K562 (cell line): ENCODE results near the gene OR52A5. TPM values are rescaled to one million over a fixed set of nuclear protein-coding genes. Genes with fewer than 3 reads are reported as not detected.

Experiments
- ATAC-seq: fragments of 200-7000 bp; cut with Tn5 transposase; 3 replicates; pipeline ENCODE4 v1.9.1; 2020; ENCODE audit warnings: moderate library complexity
- BruUV-seq: library from RNA; stranded (reverse); fragments of 400-500 nt; replicated peaks from 2 replicates; lab custom pipeline; 2021; lab: Mats Ljungman, UMichigan
- CTCF ChIA-PET: fragments of 300-600 bp; formaldehyde crosslinking; extraction: SDS; loops from one replicate; lab custom pipeline; 2021; ENCODE audit warnings: low intra/inter-chr PET ratio; lab: Yijun Ruan, JAX
- POLR2A ChIA-PET: fragments of 300-600, 350-650 bp; sonication (Branson Sonifier 250); formaldehyde crosslinking; extraction: SDS; loops from one replicate; lab custom pipeline; 2021; ENCODE audit warnings: antibody characterized with exemption, inconsistent platforms; lab: Yijun Ruan, JAX
- DNase-seq, 4 experiments: peaks; one replicate each; pipeline versions ENCODE4 v3.0.0 to v3.0.0-alpha.2; 2011 to 2018; ENCODE audit warnings: low spot score in 3 of 4, mixed read lengths in 3 of 4; ENCODE audit errors: extremely low read depth in 1 of 4
- FAIRE-seq: peaks from 2 replicates; lab custom pipeline; 2011; peaks lifted over from hg19 to GRCh38; lab: Jason Lieb, UNC
- H2AFZ ChIP-seq: 2 replicates; pipeline ENCODE4 v1.6.0; 2011; ENCODE audit warnings: low read depth, low read length, control low read depth, inconsistent platforms
- H3K27ac ChIP-seq: fragments of 200-600 bp; 3 replicates; pipeline ENCODE4 v1.8.0; 2011; ENCODE audit warnings: low read depth, mild to moderate bottlenecking, control low read depth, inconsistent platforms, low read length, moderate library complexity, mixed read lengths; ENCODE audit errors: extremely low read depth
- H3K27me3 ChIP-seq, 2 experiments: fragments of 300-600 bp in 1 of 2; 2 replicates in 1 of 2; 3 replicates in 1 of 2; pipeline versions ENCODE4 v1.6.0 to v1.8.0; 2011; ENCODE audit warnings: inconsistent platforms in 2 of 2, low read length in 2 of 2, mild to moderate bottlenecking in 1 of 2, mixed read lengths in 1 of 2, moderate library complexity in 1 of 2; ENCODE audit not compliant: control insufficient read depth in 2 of 2, insufficient read depth in 2 of 2
- H3K36me3 ChIP-seq: fragments of 300-600 bp; 3 replicates; pipeline ENCODE4 v1.8.0; 2011; ENCODE audit warnings: mild to moderate bottlenecking, low read length, inconsistent platforms; ENCODE audit not compliant: control insufficient read depth, insufficient read depth
- H3K4me1 ChIP-seq, 2 experiments: fragments of 200-600 bp in 1 of 2; replicated peaks in 1 of 2; 2 replicates in 1 of 2; 3 replicates in 1 of 2; pipeline versions ENCODE4 v1.5.1 to v1.8.0; 2011; ENCODE audit warnings: inconsistent platforms in 2 of 2, low read length in 2 of 2, mild to moderate bottlenecking in 1 of 2, mixed read lengths in 1 of 2, moderate library complexity in 1 of 2; ENCODE audit not compliant: control insufficient read depth in 2 of 2, insufficient read depth in 2 of 2
- H3K4me2 ChIP-seq: 2 replicates; pipeline ENCODE4 v1.6.1; 2011; ENCODE audit warnings: low read length, control low read depth, inconsistent platforms, mixed read lengths; ENCODE audit not compliant: insufficient read depth
- H3K4me3 ChIP-seq: fragments of 200-600 bp; sonication (generic), shearing (Covaris generic); 2 replicates; pipeline ENCODE4 v1.5.1; 2016; ENCODE audit warnings: control low read depth, inconsistent platforms
- H3K79me2 ChIP-seq: fragments of 200-600 bp; 3 replicates; pipeline ENCODE4 v1.8.0; 2011; ENCODE audit warnings: low read length, inconsistent platforms; ENCODE audit not compliant: control insufficient read depth, insufficient read depth
- H3K9ac ChIP-seq, 2 experiments: 2 replicates each; pipeline versions ENCODE4 v1.6.0 to v1.6.1; 2011; ENCODE audit warnings: low read depth in 2 of 2, low read length in 2 of 2, control low read depth in 1 of 2, inconsistent platforms in 1 of 2, mild to moderate bottlenecking in 1 of 2, mixed read lengths in 1 of 2; ENCODE audit not compliant: insufficient read depth in 1 of 2
- H3K9me1 ChIP-seq: one replicate; pipeline ENCODE4 v1.6.0; 2011; ENCODE audit warnings: inconsistent platforms, mild to moderate bottlenecking, low read length, moderate library complexity; ENCODE audit not compliant: control insufficient read depth, insufficient read depth
- H3K9me3 ChIP-seq: replicated peaks from 2 replicates; pipeline ENCODE4 v1.5.1; 2011; ENCODE audit warnings: low read depth, low read length, inconsistent platforms; ENCODE audit not compliant: control insufficient read depth, insufficient read depth
- H4K20me1 ChIP-seq: replicated peaks from 2 replicates; pipeline ENCODE4 v1.6.1; 2011; ENCODE audit warnings: low read length, inconsistent platforms, mixed read lengths; ENCODE audit not compliant: control insufficient read depth, insufficient read depth
- AFF4 ChIP-seq: sonication (generic); formaldehyde crosslinking; IDR thresholded peaks from 2 replicates; pipeline ENCODE4 v1.8.0; 2023; ENCODE audit warnings: mild to moderate bottlenecking, missing genetic modification reagents
- E2F6 ChIP-seq, 2 experiments: IDR thresholded peaks; 2 replicates each; pipeline ENCODE4 v1.6.1; 2011; ENCODE audit warnings: borderline replicate concordance in 1 of 2, control low read depth in 1 of 2, low read depth in 1 of 2, low read length in 1 of 2, mild to moderate bottlenecking in 1 of 2, mixed read lengths in 1 of 2, moderate library complexity in 1 of 2; ENCODE audit not compliant: insufficient read depth in 1 of 2, insufficient read length in 1 of 2, poor library complexity in 1 of 2, severe bottlenecking in 1 of 2; ENCODE audit errors: extremely low read depth in 1 of 2
- SMARCC2 ChIP-seq: fragments of 450-650 bp; IDR thresholded peaks from 2 replicates; pipeline ENCODE4 v1.6.1; 2017; ENCODE audit warnings: antibody characterized with exemption, moderate library complexity, mild to moderate bottlenecking, low read depth
- ZBTB40 ChIP-seq, 2 experiments: fragments of 450-650 bp in 1 of 2; sonication (generic) in 1 of 2; formaldehyde crosslinking in 1 of 2; IDR thresholded peaks; 2 replicates each; pipeline versions ENCODE4 v1.7.1 to v1.9.0; 2016 to 2022; ENCODE audit warnings: inconsistent platforms in 1 of 2, mild to moderate bottlenecking in 1 of 2, missing genetic modification reagents in 1 of 2
- ZNF140 ChIP-seq: fragments of 250-450 bp; sonication (Bioruptor Pico); IDR thresholded peaks from 2 replicates; pipeline ENCODE4 v1.8.0; 2021; ENCODE audit warnings: moderate library complexity, mild to moderate bottlenecking, inconsistent platforms
- WGBS: fragments of 100-300 bp; shearing (Covaris generic); methylation state at CpG from one replicate; pipeline ENCODE4 v1.1.6; 2016; ENCODE audit warnings: low coverage, mixed read lengths; ENCODE audit not compliant: insufficient coverage; ENCODE audit errors: missing lambda C conversion rate; 5-methylcytosine and 5-hydroxymethylcytosine counted together
- in situ Hi-C: fragments of 300-500 bp; cut with MboI; formaldehyde crosslinking; loops from 4 replicates; pipeline ENCODE4 v1.15.0; 2018; ENCODE audit warnings: inconsistent platforms, mixed read lengths
- intact Hi-C: fragments of 100-400 bp; cut with micrococcal nuclease; formaldehyde crosslinking; loops from 2 replicates; pipeline ENCODE4 v1.14.2; 2022
- polyA plus RNA-seq, 8 experiments: library from polyadenylated mRNA; depleted of rRNA in 4 of 8; stranded (reverse) in 5 of 8; unstranded in 3 of 8; fragments of >200 nt; fragmentation: Nextera tagmentation in 2 of 8; fragmentation: Illumina TruSeq in 1 of 8; extraction: Ambion mirVana in 2 of 8; extraction: Trizol in 1 of 8; gene quantifications; 2 replicates each; pipeline versions ENCODE4 v1.2.1 to v1.2.3, GENCODE V29; 2011 to 2014; ENCODE audit warnings: inconsistent platforms in 1 of 8, missing spikeins in 1 of 8
- total RNA-seq, 7 experiments: library from RNA; depleted of rRNA in 6 of 7; stranded (reverse); fragments of >200 nt in 6 of 7; fragmentation: Illumina TruSeq in 2 of 7; extraction: Trizol in 2 of 7; gene quantifications; 2 replicates each; pipeline versions ENCODE4 v1.2.1 to v1.2.3, GENCODE V29; 2011 to 2021; ENCODE audit warnings: low replicate concordance in 1 of 7

Gene OR52A5
- total and polyA plus RNA-seq, 9 of the 15 experiments (the other 6 are each of a cell fraction or from before 2014, with no cell fraction given) = 0.04 to 1.1 (median 0.94) TPM; not detected in 6

DNA sequence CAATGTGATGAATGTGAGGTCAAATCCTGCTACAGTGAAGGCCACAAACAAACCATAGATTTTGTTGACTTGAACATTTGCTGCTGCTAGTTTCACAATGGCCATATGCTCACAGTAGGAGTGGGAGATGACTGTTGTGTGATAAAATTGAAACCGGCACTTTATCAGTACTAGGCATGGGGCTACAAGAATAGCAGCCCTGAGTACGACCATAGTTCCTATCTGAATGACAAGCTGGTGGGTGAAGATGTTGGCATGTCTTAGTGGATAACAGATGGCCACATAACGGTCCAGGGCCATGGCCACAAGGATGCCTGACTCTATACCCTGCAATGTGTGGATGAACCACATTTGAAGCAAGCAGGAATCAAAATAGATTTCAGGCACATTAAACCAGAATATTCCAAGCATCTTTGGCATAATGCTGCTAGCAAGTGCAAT, 13.6 kb upstream of the OR52A5 start:
- 0% methylated on average over 3 of the region's 3 CpGs for WGBS
- Histone ChIP-seq H3K4me2 (peak overlapping the region; percentile 64), H3K9me1 (no peaks in the 10 kb centered on the region), H3K4me1 (peaks cover 21 to 41% of the 10 kb centered on the region in 2 experiments; a peak in 3 of 5 replicates), H3K79me2 (no peaks in the 10 kb centered on the region), H3K36me3 (no peaks in the 10 kb centered on the region), H3K27me3 (no peaks in the 10 kb centered on the region), H3K9ac (peak overlapping the region in 1 of 2 experiments; percentile 32; a peak in 2 of 4 replicates), H4K20me1 (no peaks in the 10 kb centered on the region), H2AFZ (peak overlapping the region; percentile 42), H3K4me3 (no peak overlapping the region), H3K27ac (peak overlapping the region; percentile 53), H3K9me3 (no peaks in the 10 kb centered on the region)
- CTCF ChIA-PET = no interaction called here
- ATAC-seq (peak; percentile 85), FAIRE-seq (peak; percentile 86), DNase-seq (peak; percentile 37 to 86 (median 64))
- POLR2A ChIA-PET = no interaction called here
- no TSS peak for BruUV-seq
- in situ Hi-C loops = no loop called here
- intact Hi-C loops = loop anchor here (2.0 kb wide), 2 partner anchors 19 to 27 kb away; no protein-coding TSS in a partner anchor
- no peak for TF ChIP-seq AFF4 (CRISPR knock-in tag)
- TF ChIP-seq SMARCC2 = 0 out of 2 replicates have a peak, but pooled peaks have one; percentile 50
- TF ChIP-seq ZNF140 = no peak
- TF ChIP-seq ZBTB40 (IDR thresholded peaks at IDR 0.05) = peak; percentile 61; the same call in 1 of the 2 replicates
- no peak for TF ChIP-seq ZBTB40 (CRISPR knock-in tag; IDR thresholded peaks at IDR 0.05)
- TF ChIP-seq E2F6 (IDR thresholded peaks at IDR 0.05; ENCODE audit: borderline replicate concordance in 1 of 2, extremely low read depth in 1 of 2, insufficient read depth in 1 of 2, insufficient read length in 1 of 2, low read depth in 1 of 2, low read length in 1 of 2, poor library complexity in 1 of 2, severe bottlenecking in 1 of 2) = no peak
